ENCODE measurements around the gene GLB1L2.

Gene GLB1L2

DNA sequence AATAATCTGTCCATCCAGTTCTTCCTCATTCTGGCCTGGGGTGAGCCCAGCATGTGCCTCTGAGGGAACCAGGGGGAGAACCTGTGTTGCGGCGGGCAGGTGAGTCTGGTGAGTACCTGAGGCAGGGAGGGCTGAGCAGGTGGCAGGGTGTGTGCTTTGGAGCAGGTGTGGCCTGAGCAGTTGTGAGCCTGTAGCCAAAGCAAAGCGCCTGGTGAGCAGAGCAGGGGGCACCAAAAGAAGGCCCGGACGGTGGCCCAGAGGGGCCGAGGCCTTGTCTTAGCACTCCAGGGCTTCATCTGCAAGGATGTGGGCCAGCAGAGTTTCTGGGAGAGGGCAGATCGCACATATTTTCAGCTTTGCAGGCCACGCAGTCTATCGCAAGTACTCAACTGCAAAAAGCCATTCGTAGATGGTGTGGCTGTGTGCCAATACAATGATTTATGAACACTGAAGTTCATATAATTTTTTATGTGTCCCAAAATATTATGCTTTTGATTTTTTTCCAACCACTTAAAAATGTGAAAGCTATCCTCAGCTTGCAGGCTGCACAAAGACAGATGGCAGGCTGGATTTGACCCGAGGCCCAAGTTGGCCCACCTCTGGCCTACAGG lies 8.7 kb downstream of the GLB1L2 start:
- ATAC-seq, result no peak
- TF ChIP-seq, protein P1, sequence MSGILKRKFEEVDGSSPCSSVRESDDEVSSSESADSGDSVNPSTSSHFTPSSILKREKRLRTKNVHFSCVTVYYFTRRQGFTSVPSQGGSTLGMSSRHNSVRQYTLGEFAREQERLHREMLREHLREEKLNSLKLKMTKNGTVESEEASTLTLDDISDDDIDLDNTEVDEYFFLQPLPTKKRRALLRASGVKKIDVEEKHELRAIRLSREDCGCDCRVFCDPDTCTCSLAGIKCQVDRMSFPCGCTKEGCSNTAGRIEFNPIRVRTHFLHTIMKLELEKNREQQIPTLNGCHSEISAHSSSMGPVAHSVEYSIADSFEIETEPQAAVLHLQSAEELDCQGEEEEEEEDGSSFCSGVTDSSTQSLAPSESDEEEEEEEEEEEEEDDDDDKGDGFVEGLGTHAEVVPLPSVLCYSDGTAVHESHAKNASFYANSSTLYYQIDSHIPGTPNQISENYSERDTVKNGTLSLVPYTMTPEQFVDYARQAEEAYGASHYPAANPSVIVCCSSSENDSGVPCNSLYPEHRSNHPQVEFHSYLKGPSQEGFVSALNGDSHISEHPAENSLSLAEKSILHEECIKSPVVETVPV (CRISPR knock-in tag; IDR thresholded peaks at IDR 0.05), result no peak

DNA sequence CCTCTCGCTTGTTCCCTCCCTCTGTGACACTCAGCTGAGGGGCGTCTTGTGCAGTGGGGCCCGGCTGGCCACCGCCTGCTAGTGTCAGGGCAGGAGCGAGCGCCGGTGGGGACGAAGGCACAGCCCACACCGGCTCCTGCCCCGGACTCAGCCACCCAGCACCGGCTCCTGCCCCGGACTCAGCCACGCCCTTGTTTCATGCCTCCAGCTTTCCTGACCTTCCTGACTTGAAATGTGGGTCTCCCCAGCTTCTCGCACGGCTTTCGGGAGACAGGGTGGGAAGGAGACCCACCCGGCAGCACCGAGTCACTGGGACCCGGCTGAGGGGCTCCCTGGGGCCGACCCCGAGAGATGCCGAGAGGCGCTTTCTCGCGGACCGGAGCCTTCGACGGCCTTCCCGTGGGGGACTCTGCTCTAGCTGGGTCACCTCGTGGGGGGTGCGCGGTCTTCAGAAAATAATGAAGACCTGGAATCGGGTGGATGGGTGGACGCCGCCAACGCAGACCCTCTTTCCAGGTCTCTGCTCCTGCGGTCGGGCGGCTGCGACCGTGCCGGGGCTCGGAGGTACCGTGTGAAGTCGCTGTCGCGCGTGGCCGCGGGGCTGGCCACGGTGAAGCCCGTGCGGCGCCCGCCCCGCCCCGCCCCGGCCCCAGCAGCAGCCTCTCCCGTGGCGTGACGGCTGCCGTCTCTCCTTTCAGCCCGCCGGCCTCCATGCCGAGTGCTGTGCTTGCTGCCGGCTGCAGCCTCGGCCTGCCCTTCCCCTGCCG lies 10.2 kb downstream of the GLB1L2 start:
- TF ChIP-seq ARNTL (CRISPR knock-in tag; IDR thresholded peaks at IDR 0.05; ENCODE audit: borderline replicate concordance, low read depth) (no peak), TOX (CRISPR knock-in tag; IDR thresholded peaks at IDR 0.05; ENCODE audit: borderline replicate concordance) (no peak), ZC3H10 (CRISPR knock-in tag; IDR thresholded peaks at IDR 0.05) (no peak), TCF4 (CRISPR knock-in tag; IDR thresholded peaks at IDR 0.05; ENCODE audit: borderline replicate concordance) (no peak), GLIS3 (CRISPR knock-in tag; IDR thresholded peaks at IDR 0.05) (no peak), ZNF565 (CRISPR knock-in tag; conservative IDR thresholded peaks at IDR 0.05; ENCODE audit: low read depth) (no peak), SNAI2 (CRISPR knock-in tag; IDR thresholded peaks at IDR 0.05) (no peak), ZFP30 (CRISPR knock-in tag; IDR thresholded peaks at IDR 0.05) (no peak), ZNF70 (CRISPR knock-in tag; IDR thresholded peaks at IDR 0.05) (no peak), ZNF8 (CRISPR knock-in tag; IDR thresholded peaks at IDR 0.05) (no peak), ISL1 (CRISPR knock-in tag; IDR thresholded peaks at IDR 0.05) (no peak), RARB (CRISPR knock-in tag; IDR thresholded peaks at IDR 0.05) (no peak)
- TF ChIP-seq, protein P1 (CRISPR knock-in tag; IDR thresholded peaks at IDR 0.05), result no peak
- TF ChIP-seq, protein P2, sequence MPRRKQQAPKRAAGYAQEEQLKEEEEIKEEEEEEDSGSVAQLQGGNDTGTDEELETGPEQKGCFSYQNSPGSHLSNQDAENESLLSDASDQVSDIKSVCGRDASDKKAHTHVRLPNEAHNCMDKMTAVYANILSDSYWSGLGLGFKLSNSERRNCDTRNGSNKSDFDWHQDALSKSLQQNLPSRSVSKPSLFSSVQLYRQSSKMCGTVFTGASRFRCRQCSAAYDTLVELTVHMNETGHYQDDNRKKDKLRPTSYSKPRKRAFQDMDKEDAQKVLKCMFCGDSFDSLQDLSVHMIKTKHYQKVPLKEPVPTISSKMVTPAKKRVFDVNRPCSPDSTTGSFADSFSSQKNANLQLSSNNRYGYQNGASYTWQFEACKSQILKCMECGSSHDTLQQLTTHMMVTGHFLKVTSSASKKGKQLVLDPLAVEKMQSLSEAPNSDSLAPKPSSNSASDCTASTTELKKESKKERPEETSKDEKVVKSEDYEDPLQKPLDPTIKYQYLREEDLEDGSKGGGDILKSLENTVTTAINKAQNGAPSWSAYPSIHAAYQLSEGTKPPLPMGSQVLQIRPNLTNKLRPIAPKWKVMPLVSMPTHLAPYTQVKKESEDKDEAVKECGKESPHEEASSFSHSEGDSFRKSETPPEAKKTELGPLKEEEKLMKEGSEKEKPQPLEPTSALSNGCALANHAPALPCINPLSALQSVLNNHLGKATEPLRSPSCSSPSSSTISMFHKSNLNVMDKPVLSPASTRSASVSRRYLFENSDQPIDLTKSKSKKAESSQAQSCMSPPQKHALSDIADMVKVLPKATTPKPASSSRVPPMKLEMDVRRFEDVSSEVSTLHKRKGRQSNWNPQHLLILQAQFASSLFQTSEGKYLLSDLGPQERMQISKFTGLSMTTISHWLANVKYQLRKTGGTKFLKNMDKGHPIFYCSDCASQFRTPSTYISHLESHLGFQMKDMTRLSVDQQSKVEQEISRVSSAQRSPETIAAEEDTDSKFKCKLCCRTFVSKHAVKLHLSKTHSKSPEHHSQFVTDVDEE (CRISPR knock-in tag; IDR thresholded peaks at IDR 0.05), result no peak
- ATAC-seq, result no peak

DNA sequence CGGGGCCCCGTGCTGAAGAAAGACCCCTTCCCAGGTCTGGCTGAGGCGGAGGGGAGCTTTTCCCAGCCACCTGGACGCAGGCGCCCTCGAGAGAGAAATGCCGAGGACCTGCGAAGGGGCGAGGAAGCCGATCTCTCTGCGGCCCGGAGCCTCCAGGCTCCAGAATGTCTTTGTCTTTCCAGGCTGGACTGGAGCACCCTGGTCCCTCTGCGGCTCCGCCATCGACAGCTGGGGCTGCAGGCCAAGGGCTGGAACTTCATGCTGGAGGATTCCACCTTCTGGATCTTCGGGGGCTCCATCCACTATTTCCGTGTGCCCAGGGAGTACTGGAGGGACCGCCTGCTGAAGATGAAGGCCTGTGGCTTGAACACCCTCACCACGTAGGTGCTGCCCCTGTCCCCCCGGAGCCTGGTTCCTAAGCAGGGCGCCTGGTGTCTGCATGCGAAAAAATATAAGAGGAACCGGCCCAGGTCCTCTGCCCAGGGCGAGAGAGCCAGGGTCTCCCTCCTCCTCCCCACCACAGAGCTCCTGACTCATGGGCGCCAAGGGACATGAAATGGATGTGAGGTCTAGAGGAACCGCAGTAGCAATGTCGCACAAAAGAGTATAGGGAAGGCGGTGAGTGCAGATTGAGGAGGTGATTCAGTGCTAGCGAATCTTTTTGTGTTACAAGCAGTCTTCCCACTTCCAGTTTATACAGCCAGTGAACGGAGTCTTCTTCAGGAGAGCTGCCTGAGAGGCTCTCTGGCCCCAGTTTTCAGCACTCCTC lies 11.0 kb downstream of the GLB1L2 start:
- no peak for ATAC-seq
- TF ChIP-seq ARNTL (CRISPR knock-in tag; IDR thresholded peaks at IDR 0.05; ENCODE audit: borderline replicate concordance, low read depth) (no peak), ISL1 (CRISPR knock-in tag; IDR thresholded peaks at IDR 0.05) (no peak), BACH2 (CRISPR knock-in tag; IDR thresholded peaks at IDR 0.05; ENCODE audit: borderline replicate concordance) (no peak), SNAI2 (CRISPR knock-in tag; IDR thresholded peaks at IDR 0.05) (no peak), GLIS3 (CRISPR knock-in tag; IDR thresholded peaks at IDR 0.05) (no peak), ZNF70 (CRISPR knock-in tag; IDR thresholded peaks at IDR 0.05) (no peak), PPARA (CRISPR knock-in tag; IDR thresholded peaks at IDR 0.05; ENCODE audit: borderline replicate concordance) (no peak), OSR1 (CRISPR knock-in tag; IDR thresholded peaks at IDR 0.05) (no peak), TOX (CRISPR knock-in tag; IDR thresholded peaks at IDR 0.05; ENCODE audit: borderline replicate concordance) (no peak)
- TF ChIP-seq, protein P3, sequence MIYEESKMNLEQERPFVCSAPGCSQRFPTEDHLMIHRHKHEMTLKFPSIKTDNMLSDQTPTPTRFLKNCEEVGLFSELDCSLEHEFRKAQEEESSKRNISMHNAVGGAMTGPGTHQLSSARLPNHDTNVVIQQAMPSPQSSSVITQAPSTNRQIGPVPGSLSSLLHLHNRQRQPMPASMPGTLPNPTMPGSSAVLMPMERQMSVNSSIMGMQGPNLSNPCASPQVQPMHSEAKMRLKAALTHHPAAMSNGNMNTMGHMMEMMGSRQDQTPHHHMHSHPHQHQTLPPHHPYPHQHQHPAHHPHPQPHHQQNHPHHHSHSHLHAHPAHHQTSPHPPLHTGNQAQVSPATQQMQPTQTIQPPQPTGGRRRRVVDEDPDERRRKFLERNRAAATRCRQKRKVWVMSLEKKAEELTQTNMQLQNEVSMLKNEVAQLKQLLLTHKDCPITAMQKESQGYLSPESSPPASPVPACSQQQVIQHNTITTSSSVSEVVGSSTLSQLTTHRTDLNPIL (CRISPR knock-in tag; IDR thresholded peaks at IDR 0.05; ENCODE audit: low read depth), result no peak
- TF ChIP-seq, protein P2 (CRISPR knock-in tag; IDR thresholded peaks at IDR 0.05), result no peak
- TF ChIP-seq, protein P4, sequence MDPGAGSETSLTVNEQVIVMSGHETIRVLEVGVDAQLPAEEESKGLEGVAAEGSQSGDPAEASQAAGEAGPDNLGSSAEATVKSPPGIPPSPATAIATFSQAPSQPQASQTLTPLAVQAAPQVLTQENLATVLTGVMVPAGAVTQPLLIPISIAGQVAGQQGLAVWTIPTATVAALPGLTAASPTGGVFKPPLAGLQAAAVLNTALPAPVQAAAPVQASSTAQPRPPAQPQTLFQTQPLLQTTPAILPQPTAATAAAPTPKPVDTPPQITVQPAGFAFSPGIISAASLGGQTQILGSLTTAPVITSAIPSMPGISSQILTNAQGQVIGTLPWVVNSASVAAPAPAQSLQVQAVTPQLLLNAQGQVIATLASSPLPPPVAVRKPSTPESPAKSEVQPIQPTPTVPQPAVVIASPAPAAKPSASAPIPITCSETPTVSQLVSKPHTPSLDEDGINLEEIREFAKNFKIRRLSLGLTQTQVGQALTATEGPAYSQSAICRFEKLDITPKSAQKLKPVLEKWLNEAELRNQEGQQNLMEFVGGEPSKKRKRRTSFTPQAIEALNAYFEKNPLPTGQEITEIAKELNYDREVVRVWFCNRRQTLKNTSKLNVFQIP (CRISPR knock-in tag; IDR thresholded peaks at IDR 0.05; ENCODE audit: borderline replicate concordance, low read depth), result no peak
- TF ChIP-seq, protein P1 (CRISPR knock-in tag; IDR thresholded peaks at IDR 0.05), result no peak

Measured in SK-N-SH treated with all-trans-retinoic acid at 6 μM for 48 hours (cell line).